Epithelial cell of esophagus (primary cell): ENCODE results near the gene PIBF1.

ENCODE experiments used
- DNase-seq: peaks from one replicate; pipeline ENCODE4 v3.0.0; 2010; ENCODE audit warnings: low read depth
- H3K4me3 ChIP-seq: 2 replicates; pipeline ENCODE4 v1.5.1; 2011; ENCODE audit warnings: mild to moderate bottlenecking, low read length, control low read depth
- CTCF ChIP-seq: IDR thresholded peaks from 2 replicates; pipeline ENCODE4 v1.5.1; 2011; ENCODE audit warnings: low read depth, mild to moderate bottlenecking, low read length, control low read depth, inconsistent platforms; ENCODE audit not compliant: insufficient read depth; ENCODE audit errors: missing control alignments

The PIBF1 gene

DNA sequence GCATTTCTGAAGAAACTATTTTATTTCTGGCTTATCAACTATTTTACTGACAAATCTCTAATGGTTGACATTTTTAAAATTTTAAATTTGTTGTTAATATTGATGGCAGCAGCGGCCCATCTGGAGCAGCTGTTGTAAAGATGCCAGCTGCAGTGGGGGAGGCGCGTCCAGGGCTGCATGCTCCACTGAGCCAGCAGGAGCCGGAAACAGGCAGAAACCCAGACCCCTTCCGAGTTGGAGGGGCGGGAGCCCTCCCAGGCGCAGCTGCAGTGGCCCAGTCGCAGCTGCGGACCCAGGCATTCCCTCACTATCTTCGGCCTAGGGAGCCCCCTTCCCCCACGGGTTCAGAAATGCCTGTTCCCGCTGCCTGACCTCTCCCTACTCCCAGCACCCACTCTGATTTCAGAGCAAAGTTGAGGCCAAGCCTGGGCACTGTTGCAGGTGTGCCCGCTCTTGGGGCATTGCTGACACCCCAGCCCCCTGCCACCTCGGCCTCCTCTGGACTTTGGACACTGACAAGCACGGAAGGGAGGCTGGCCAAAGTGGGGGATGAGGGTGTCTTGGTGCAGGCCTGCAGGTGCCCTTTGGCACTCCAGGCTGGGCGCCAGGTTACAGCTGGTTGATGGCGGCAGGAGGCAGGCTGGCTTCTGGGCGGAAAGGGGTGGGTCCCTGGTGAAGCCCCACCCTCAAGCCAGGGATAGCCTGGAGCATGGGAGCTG, 69.2 kb downstream of the PIBF1 start:
- H3K4me3 ChIP-seq: no peak overlapping the region
- DNase-seq: no peak
- TF ChIP-seq CTCF: no peak

GRCh38 chr13:72851678-72852014, 69.7 kb downstream of the PIBF1 start:
- TF ChIP-seq CTCF: no peak

GRCh38 chr13:72852207-72852606, 70.3 kb downstream of the PIBF1 start:
- DNase-seq: no peak
- TF ChIP-seq CTCF: no peak
- no peak overlapping the region for H3K4me3 ChIP-seq

More at GRCh38 chr13:72851678-72852014, 69.7 kb downstream of the PIBF1 start:
- DNase-seq: no peak
- H3K4me3 ChIP-seq: no peak overlapping the region

DNA sequence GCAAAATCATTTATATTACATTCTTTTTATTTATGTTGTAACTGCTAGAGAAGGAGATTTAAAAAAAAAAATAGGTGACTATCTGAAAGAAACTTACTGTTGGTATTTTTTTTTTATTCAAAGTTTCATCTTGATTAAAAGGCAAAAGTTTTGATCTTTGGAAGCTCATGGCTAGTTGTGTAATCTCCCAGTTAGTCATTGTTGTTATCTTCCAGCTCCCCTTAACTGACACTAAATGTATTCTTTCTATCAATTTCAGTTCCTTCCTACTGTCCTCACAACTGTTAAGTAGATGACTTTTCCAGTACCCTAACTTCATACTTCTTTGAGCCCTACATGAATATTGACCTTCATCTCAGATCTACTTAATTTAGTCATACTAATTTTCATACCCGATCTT, 71.1 kb downstream of the PIBF1 start:
- no peak overlapping the region for H3K4me3 ChIP-seq
- TF ChIP-seq CTCF: no peak
- no peak for DNase-seq

DNA sequence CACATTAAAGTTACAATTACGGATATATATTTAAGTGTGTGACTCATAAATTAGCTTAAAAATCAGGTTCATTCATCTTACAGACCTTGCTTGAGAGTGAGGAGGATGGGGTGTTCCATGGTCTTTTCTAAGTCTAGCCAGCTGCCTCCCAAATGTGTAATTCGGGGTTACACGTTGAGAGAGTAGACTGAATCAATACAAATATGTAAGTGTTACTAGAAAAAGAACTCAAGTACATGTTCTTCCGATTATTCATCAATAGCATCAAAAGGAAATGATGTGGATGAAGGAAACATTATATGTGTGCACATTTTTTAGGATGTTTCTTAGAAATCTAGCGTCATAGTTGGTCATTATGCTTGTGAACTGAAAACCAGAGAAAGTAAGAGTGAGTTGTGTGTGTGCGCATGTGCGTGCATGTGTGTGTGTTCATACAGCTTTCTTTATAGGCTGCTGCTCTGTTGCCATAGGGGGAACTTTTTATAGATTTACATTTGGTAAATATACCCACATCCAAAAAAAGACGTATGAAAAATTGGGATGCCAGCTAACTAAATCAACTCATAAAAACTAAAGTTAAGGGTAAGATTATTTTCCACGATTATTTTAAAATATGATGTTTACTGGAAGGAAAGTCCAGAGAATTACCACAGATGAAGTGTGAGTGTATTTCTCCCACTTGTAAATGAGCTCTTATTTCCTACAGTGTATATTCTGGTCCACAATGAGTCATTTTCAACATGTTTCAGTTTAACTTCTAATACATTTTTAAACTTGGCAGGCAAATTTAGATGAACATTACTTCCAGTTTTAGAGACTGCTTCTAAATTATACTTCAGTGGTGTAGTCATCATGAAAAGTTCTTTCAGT, 82.4 kb downstream of the PIBF1 start:
- no peak overlapping the region for H3K4me3 ChIP-seq
- no peak for TF ChIP-seq CTCF
- no peak for DNase-seq

DNA sequence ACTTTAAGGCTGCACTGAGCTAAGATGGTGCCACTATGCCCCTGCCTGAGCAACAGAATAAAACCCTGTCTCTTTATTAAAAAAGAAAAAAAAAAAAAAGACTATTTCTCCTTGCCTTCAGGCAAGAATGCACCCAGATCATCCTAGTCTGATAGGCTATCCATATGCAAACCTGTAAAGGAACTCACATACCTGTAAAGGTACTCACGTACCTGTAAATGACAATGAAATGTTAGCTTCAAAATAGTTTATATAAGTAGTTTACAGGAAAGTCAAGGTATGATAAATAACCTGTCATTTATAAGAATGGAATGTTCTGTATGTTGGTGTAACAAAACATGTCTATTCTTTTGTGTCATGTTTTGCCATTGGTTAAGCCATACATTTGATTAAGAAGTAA, 86.3 kb downstream of the PIBF1 start:
- TF ChIP-seq CTCF: no peak
- DNase-seq: peak; percentile 19
- H3K4me3 ChIP-seq: no peak overlapping the region
